Kidney epithelial cell (primary cell): ENCODE data around the gene NR1I2. TPM values are rescaled to one million over a fixed set of nuclear protein-coding genes. Genes with fewer than 3 reads are reported as not detected.

Experiments used
- DNase-seq: peaks from one replicate; pipeline ENCODE4 v3.0.0-alpha.2; 2010; ENCODE audit warnings: low read depth
- H3K27me3 ChIP-seq: 2 replicates; pipeline ENCODE4 v1.6.0; 2011; ENCODE audit warnings: low read length; ENCODE audit not compliant: control insufficient read depth, insufficient read depth
- H3K36me3 ChIP-seq: 2 replicates; pipeline ENCODE4 v1.5.1; 2011; ENCODE audit warnings: low read length; ENCODE audit not compliant: control insufficient read depth, insufficient read depth
- H3K4me3 ChIP-seq: 2 replicates; pipeline ENCODE4 v1.5.1; 2011; ENCODE audit warnings: low read depth, mild to moderate bottlenecking, control low read depth, low read length
- CTCF ChIP-seq: IDR thresholded peaks from 2 replicates; pipeline ENCODE4 v1.5.1; 2011; ENCODE audit warnings: mild to moderate bottlenecking, moderate library complexity, low read length, control low read depth, inconsistent platforms; ENCODE audit not compliant: insufficient read depth, poor library complexity, severe bottlenecking
- total RNA-seq: library from RNA; depleted of rRNA; stranded (reverse); fragments of >200 nt; gene quantifications from 2 replicates; pipeline ENCODE4 v1.2.3, GENCODE V29; 2015

NR1I2 gene
- total RNA-seq, 1 donor from 2014 or later: 0.79 TPM

GRCh38 chr3:119779731-119780383 is 2.0 kb upstream of the NR1I2 start:
- H3K4me3 ChIP-seq: no peak overlapping the region
- no peaks in the 10 kb centered on the region for H3K27me3 ChIP-seq
- no peak for DNase-seq
- no peak for TF ChIP-seq CTCF
- H3K36me3 ChIP-seq: no peaks in the 10 kb centered on the region

GRCh38 chr3:119782460-119782859 is 559 bp downstream of the NR1I2 start:
- DNase-seq: no peak
- Histone ChIP-seq H3K36me3 (no peaks in the 10 kb centered on the region), H3K4me3 (no peak overlapping the region), H3K27me3 (no peaks in the 10 kb centered on the region)
- no peak for TF ChIP-seq CTCF

GRCh38 chr3:119783255-119783654 is 1.4 kb downstream of the NR1I2 start:
- DNase-seq: no peak
- no peak overlapping the region for H3K4me3 ChIP-seq
- H3K36me3 ChIP-seq: no peaks in the 10 kb centered on the region
- no peaks in the 10 kb centered on the region for H3K27me3 ChIP-seq
- no peak for TF ChIP-seq CTCF

GRCh38 chr3:119783883-119784282 is 2.0 kb downstream of the NR1I2 start:
- no peak for TF ChIP-seq CTCF
- no peaks in the 10 kb centered on the region for H3K36me3 ChIP-seq
- DNase-seq: no peak
- H3K27me3 ChIP-seq: no peaks in the 10 kb centered on the region
- H3K4me3 ChIP-seq: no peak overlapping the region

GRCh38 chr3:119786409-119786808 is 4.5 kb downstream of the NR1I2 start:
- H3K36me3 ChIP-seq: no peaks in the 10 kb centered on the region
- DNase-seq: no peak
- H3K27me3 ChIP-seq: no peaks in the 10 kb centered on the region
- no peak for TF ChIP-seq CTCF
- H3K4me3 ChIP-seq: no peak overlapping the region

GRCh38 chr3:119790369-119790768 is 8.5 kb downstream of the NR1I2 start:
- Histone ChIP-seq H3K36me3 (no peaks in the 10 kb centered on the region), H3K4me3 (no peak overlapping the region), H3K27me3 (no peaks in the 10 kb centered on the region)
- TF ChIP-seq CTCF: no peak
- no peak for DNase-seq
